ENCODE measurements around the gene ZNF667. TPM values are rescaled to one million over a fixed set of nuclear protein-coding genes. Genes with fewer than 3 reads are reported as not detected.

The ZNF667 gene
- total RNA-seq, 1 experiment from 2014 or later, result not detected

- Histone ChIP-seq H2AFZ (peak within 1 kb of the TSS; percentile 75), H3K36me3 (ENCODE audit: low read depth) (no peaks in the 10 kb centered on the region), H3K9me2 (ENCODE audit: insufficient read depth) (no peaks in the 10 kb centered on the region), H3K4me3 (peak within 1 kb of the TSS; percentile 49), H3K4me2 (peak within 1 kb of the TSS; percentile 57), H3K4me1 (replicated peaks; ENCODE audit: insufficient read depth) (no peaks in the 10 kb centered on the region), H3K9me3 (ENCODE audit: insufficient read depth, low read depth) (peaks cover 8% of the 10 kb centered on the region), H4K20me1 (ENCODE audit: insufficient read depth) (no peaks in the 10 kb centered on the region), H3K79me2 (ENCODE audit: low read depth) (no peaks in the 10 kb centered on the region), H3K27me3 (ENCODE audit: insufficient read depth, low read depth) (0 out of 2 replicates have a peak, but pooled peaks cover 10% of the 10 kb centered on the region), H3F3A (ENCODE audit: insufficient read depth, low read depth) (no peaks in the 10 kb centered on the region), H3K27ac (no peak within 1 kb of the TSS)
- ChIA-PET CTCF (no interaction called here), POLR2A (ENCODE audit: unreplicated experiment) (no interaction called here)
- peak; percentile 44 to 60 for DNase-seq
- intact Hi-C loops (cut with micrococcal nuclease; ENCODE audit: unreplicated experiment), result no loop called here
- no peak for TF ChIP-seq CTCF (conservative IDR thresholded peaks at IDR 0.05)
- no peak for TF ChIP-seq EZH2 (IDR thresholded peaks at IDR 0.05; ENCODE audit: low read depth)
- no TSS peak for BruUV-seq (replicated peaks)
Observed at GRCh38 chr19:56507446-56508289, 30.5 kb upstream of the ZNF667 start, which contains the start of gene ZNF471. TSS of gene ZNF471 (plus strand) at chr19:56507855. CDS start at chr19:56511572, 3,717 bp downstream.

- Histone ChIP-seq H3K27me3 (ENCODE audit: insufficient read depth, low read depth) (0 out of 2 replicates have a peak, but pooled peaks cover 15% of the 10 kb centered on the region), H3K9me2 (ENCODE audit: insufficient read depth) (no peaks in the 10 kb centered on the region), H4K20me1 (ENCODE audit: insufficient read depth) (no peaks in the 10 kb centered on the region), H3K27ac (no peak overlapping the region), H3K9me3 (ENCODE audit: insufficient read depth, low read depth) (peaks cover 8% of the 10 kb centered on the region; the same call in 1 of the 2 replicates), H2AFZ (no peak overlapping the region), H3K4me2 (no peak overlapping the region), H3K4me1 (replicated peaks; ENCODE audit: insufficient read depth) (no peaks in the 10 kb centered on the region), H3K36me3 (ENCODE audit: low read depth) (no peaks in the 10 kb centered on the region), H3K4me3 (no peak overlapping the region), H3K79me2 (ENCODE audit: low read depth) (no peaks in the 10 kb centered on the region), H3F3A (ENCODE audit: insufficient read depth, low read depth) (no peaks in the 10 kb centered on the region)
- DNase-seq, result no peak
- TF ChIP-seq EZH2 (IDR thresholded peaks at IDR 0.05; ENCODE audit: low read depth) (no peak), CTCF (conservative IDR thresholded peaks at IDR 0.05) (no peak)
- POLR2A ChIA-PET (ENCODE audit: unreplicated experiment), result no interaction called here
- intact Hi-C loops (cut with micrococcal nuclease; ENCODE audit: unreplicated experiment), result no loop called here
- CTCF ChIA-PET, result interaction anchor here (0.6 kb wide), 1 partner anchor 430 kb away, joined by 3 read pairs; no protein-coding TSS in a partner anchor
- BruUV-seq (replicated peaks), result no TSS peak
Observed at GRCh38 chr19:56504581-56504980, 27.4 kb upstream of the ZNF667 start.

GRCh38 chr19:56491399-56491798 lies 14.3 kb upstream of the ZNF667 start:
- H3F3A ChIP-seq (ENCODE audit: insufficient read depth, low read depth), result no peaks in the 10 kb centered on the region
- ChIA-PET POLR2A (ENCODE audit: unreplicated experiment) (no interaction called here), CTCF (no interaction called here)
- no peak overlapping the region for H3K27ac ChIP-seq
- H3K4me3 ChIP-seq, result no peak overlapping the region
- H3K4me2 ChIP-seq, result no peak overlapping the region
- TF ChIP-seq CTCF (conservative IDR thresholded peaks at IDR 0.05), result no peak
- no peak for TF ChIP-seq EZH2 (IDR thresholded peaks at IDR 0.05; ENCODE audit: low read depth)
- no peaks in the 10 kb centered on the region for H3K9me3 ChIP-seq (ENCODE audit: insufficient read depth, low read depth)
- no peaks in the 10 kb centered on the region for H4K20me1 ChIP-seq (ENCODE audit: insufficient read depth)
- BruUV-seq (replicated peaks), result no TSS peak
- DNase-seq, result no peak
- intact Hi-C loops (cut with micrococcal nuclease; ENCODE audit: unreplicated experiment), result no loop called here
- no peaks in the 10 kb centered on the region for H3K36me3 ChIP-seq (ENCODE audit: low read depth)
- 0 out of 2 replicates have a peak, but pooled peaks cover 6% of the 10 kb centered on the region for H3K27me3 ChIP-seq (ENCODE audit: insufficient read depth, low read depth)
- no peaks in the 10 kb centered on the region for H3K9me2 ChIP-seq (ENCODE audit: insufficient read depth)
- no peaks in the 10 kb centered on the region for H3K4me1 ChIP-seq (replicated peaks; ENCODE audit: insufficient read depth)
- no peaks in the 10 kb centered on the region for H3K79me2 ChIP-seq (ENCODE audit: low read depth)
- H2AFZ ChIP-seq, result no peak overlapping the region
